ENCODE data around the gene E2F7.
A peak's percentile ranks its signal among the peaks of the same experiment; 100 is the strongest.

The E2F7 gene

GRCh38 chr12:77072833-77073495 is 7.6 kb upstream of the E2F7 start:
- Histone ChIP-seq H3K4me3 (no peak overlapping the region), H3K27ac (no peak overlapping the region), H3K9me3 (no peaks in the 10 kb centered on the region), H3K36me3 (no peaks in the 10 kb centered on the region), H3K4me1 (no peaks in the 10 kb centered on the region), H3K27me3 (no peaks in the 10 kb centered on the region)
- TF ChIP-seq CTCF (IDR thresholded peaks at IDR 0.05), result no peak
- intact Hi-C loops (cut with DNase I; ENCODE audit: low total_unique reads), result no loop called here
- DNase-seq, result no peak

GRCh38 chr12:77070800-77071449 is 5.6 kb upstream of the E2F7 start:
- no peak for TF ChIP-seq CTCF (IDR thresholded peaks at IDR 0.05)
- Histone ChIP-seq H3K36me3 (no peaks in the 10 kb centered on the region), H3K4me1 (no peaks in the 10 kb centered on the region), H3K27me3 (no peaks in the 10 kb centered on the region), H3K9me3 (no peaks in the 10 kb centered on the region), H3K4me3 (no peak overlapping the region), H3K27ac (no peak overlapping the region)
- no peak for DNase-seq
- intact Hi-C loops (cut with DNase I; ENCODE audit: low total_unique reads), result no loop called here

- TF ChIP-seq CTCF (IDR thresholded peaks at IDR 0.05), result no peak
- no peaks in the 10 kb centered on the region for H3K9me3 ChIP-seq
- no peaks in the 10 kb centered on the region for H3K4me1 ChIP-seq
- no peaks in the 10 kb centered on the region for H3K36me3 ChIP-seq
- DNase-seq, result no peak
- H3K27ac ChIP-seq, result no peak overlapping the region
- no peaks in the 10 kb centered on the region for H3K27me3 ChIP-seq
- intact Hi-C loops (cut with DNase I; ENCODE audit: low total_unique reads), result no loop called here
- H3K4me3 ChIP-seq, result no peak overlapping the region
Observed at GRCh38 chr12:77070382-77070781, 5.0 kb upstream of the E2F7 start.

DNA sequence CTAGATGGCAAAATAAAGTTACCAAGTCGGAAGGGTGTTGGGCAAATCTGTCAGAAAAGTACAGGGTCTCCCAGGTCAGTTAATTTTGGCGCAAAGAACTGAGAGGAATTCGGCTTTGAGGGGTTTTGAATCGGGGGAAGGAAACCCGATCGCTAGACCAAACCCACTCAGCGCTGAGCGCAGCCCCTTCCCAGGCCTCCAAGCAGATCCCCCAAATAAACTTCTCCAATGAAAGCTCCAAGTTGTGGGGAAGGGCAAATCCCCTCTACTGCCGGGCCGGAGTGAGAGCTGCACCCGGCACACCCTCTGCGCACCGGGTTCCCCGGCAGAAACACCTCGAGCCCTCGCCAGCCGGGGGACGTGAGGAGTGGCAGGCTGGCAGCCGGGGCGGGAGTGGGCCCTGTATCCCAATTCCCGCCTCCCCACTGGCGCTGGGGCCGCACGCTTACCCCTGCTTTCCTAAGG is 441 bp downstream of the E2F7 start:
- peak; percentile 21 to 64 for DNase-seq

DNA sequence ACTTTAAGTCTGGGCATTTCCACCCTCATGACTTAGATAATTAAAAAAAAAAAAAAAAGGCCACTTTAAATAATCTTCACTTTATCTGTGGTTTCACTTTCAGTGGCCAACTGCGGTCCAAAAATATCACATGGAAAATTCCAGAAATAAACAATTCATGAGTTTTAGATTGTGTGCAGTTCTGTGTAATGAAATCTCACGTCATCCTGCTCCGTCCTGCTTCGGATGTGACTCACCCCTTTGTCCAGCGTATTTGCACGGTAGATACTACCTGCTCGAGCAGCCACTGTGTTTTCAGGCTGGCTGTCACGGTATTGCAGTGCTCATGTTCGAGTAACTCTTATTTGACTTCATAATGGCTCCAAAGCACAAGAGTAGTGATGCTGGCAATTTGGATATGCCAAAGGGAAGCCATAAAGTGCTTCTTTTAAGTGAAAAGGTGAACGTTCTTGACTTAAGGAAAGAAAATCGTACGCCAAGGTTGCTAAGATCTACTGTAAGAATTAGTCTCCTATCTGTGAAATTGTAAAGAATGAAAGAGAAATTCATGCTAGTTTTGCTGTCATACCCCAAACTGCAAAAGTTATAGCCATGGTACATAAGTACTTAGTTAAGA is 2.4 kb downstream of the E2F7 start:
- Histone ChIP-seq H3K36me3 (no peaks in the 10 kb centered on the region), H3K4me1 (peaks cover 0 to 13% (median 8%) of the 10 kb centered on the region in 4 donors), H3K27ac (no peak overlapping the region), H3K9me3 (no peaks in the 10 kb centered on the region), H3K4me3 (peak overlapping the region; percentile 9 to 25), H3K27me3 (peaks cover 0 to 2% of the 10 kb centered on the region in 2 donors)
- no peak for TF ChIP-seq CTCF (IDR thresholded peaks at IDR 0.05)
- DNase-seq, result no peak
- intact Hi-C loops (cut with DNase I; ENCODE audit: low total_unique reads), result no loop called here

More for the DNA sequence above, 441 bp downstream of the E2F7 start:
- Histone ChIP-seq H3K27me3 (peaks cover 0 to 2% of the 10 kb centered on the region in 2 donors), H3K27ac (peak overlapping the region in 1 of 2 donors; percentile 31), H3K4me3 (peak overlapping the region; percentile 61 to 63), H3K36me3 (no peaks in the 10 kb centered on the region), H3K4me1 (peaks cover 0 to 13% (median 8%) of the 10 kb centered on the region in 4 donors), H3K9me3 (no peaks in the 10 kb centered on the region)
- intact Hi-C loops (cut with DNase I; ENCODE audit: low total_unique reads), result no loop called here
- no peak for TF ChIP-seq CTCF (IDR thresholded peaks at IDR 0.05)
